HL-60/S4 treated with phorbol 12-myristate 13-acetate at 8.2 ng/mL for 4 days and 3 days (cell line): ENCODE data around the gene HECW1.

ENCODE experiments used
- in situ Hi-C: fragments of 300-500 bp; cut with MboI; formaldehyde crosslinking; loops from 2 replicates; pipeline ENCODE4 v1.15.0; 2022; ENCODE audit warnings: low sequenced_read_pairs

The HECW1 gene

GRCh38 chr7:43458330-43459018, 346.0 kb downstream of the HECW1 start:
- in situ Hi-C loops = no loop called here

- in situ Hi-C loops = no loop called here
Observed at GRCh38 chr7:43459019-43459337, 346.5 kb downstream of the HECW1 start.

- in situ Hi-C loops = no loop called here
Observed at GRCh38 chr7:43460733-43461348, 348.4 kb downstream of the HECW1 start.

- in situ Hi-C loops = no loop called here
Observed at GRCh38 chr7:43461349-43462024, 349.0 kb downstream of the HECW1 start.

- in situ Hi-C loops = no loop called here
Observed at GRCh38 chr7:43462836-43463235, 350.4 kb downstream of the HECW1 start.

- in situ Hi-C loops = no loop called here
Observed at GRCh38 chr7:43463401-43463980, 351.0 kb downstream of the HECW1 start.

- in situ Hi-C loops = no loop called here
Observed at GRCh38 chr7:43465581-43466554, 353.4 kb downstream of the HECW1 start.

- in situ Hi-C loops = no loop called here
Observed at GRCh38 chr7:43467406-43467805, 355.0 kb downstream of the HECW1 start.

- in situ Hi-C loops = no loop called here
Observed at GRCh38 chr7:43467846-43468245, 355.4 kb downstream of the HECW1 start.

GRCh38 chr7:43469051-43469450, 356.6 kb downstream of the HECW1 start:
- in situ Hi-C loops = no loop called here

- in situ Hi-C loops = no loop called here
Observed at GRCh38 chr7:43470110-43470509, 357.7 kb downstream of the HECW1 start.

- in situ Hi-C loops = no loop called here
Observed at GRCh38 chr7:43475983-43476382, 363.5 kb downstream of the HECW1 start.

- in situ Hi-C loops = no loop called here
Observed at GRCh38 chr7:43476896-43477295, 364.4 kb downstream of the HECW1 start.

- in situ Hi-C loops = no loop called here
Observed at GRCh38 chr7:43479042-43479441, 366.6 kb downstream of the HECW1 start.

- in situ Hi-C loops = no loop called here
Observed at GRCh38 chr7:43479543-43479942, 367.1 kb downstream of the HECW1 start.

- in situ Hi-C loops = no loop called here
Observed at GRCh38 chr7:43480581-43480980, 368.1 kb downstream of the HECW1 start.

- in situ Hi-C loops = no loop called here
Observed at GRCh38 chr7:43481902-43482678, 369.6 kb downstream of the HECW1 start.

GRCh38 chr7:43482679-43483252, 370.3 kb downstream of the HECW1 start:
- in situ Hi-C loops = no loop called here

GRCh38 chr7:43484678-43485395, 372.4 kb downstream of the HECW1 start:
- in situ Hi-C loops = no loop called here
